Neutrophil (primary cell): ENCODE measurements around the gene LAMA5.

Source experiments
- H3K27ac ChIP-seq: fragments of 200-600 bp; sonication (generic); 2 replicates; pipeline ENCODE4 v1.5.1; 2016; ENCODE audit warnings: mild to moderate bottlenecking, moderate library complexity
- H3K27me3 ChIP-seq: fragments of 200-600 bp; sonication (generic); 2 replicates; pipeline ENCODE4 v1.6.0; 2016; ENCODE audit warnings: mild to moderate bottlenecking
- H3K36me3 ChIP-seq: fragments of 200-600 bp; sonication (generic); 2 replicates; pipeline ENCODE4 v1.5.1; 2017
- H3K4me1 ChIP-seq, 2 experiments: fragments of 200-600 bp in 1 of 2; sonication (generic) in 1 of 2; 1 replicate in 1 of 2; 2 replicates in 1 of 2; pipeline versions ENCODE4 v1.5.1 to v1.6.1; 2013 to 2016; ENCODE audit warnings: low read depth in 1 of 2, low read length in 1 of 2, mild to moderate bottlenecking in 1 of 2, moderate library complexity in 1 of 2; ENCODE audit not compliant: control insufficient read depth in 1 of 2, insufficient read depth in 1 of 2
- H3K4me3 ChIP-seq, 2 experiments: fragments of 200-600 bp in 1 of 2; sonication (generic) in 1 of 2; 1 replicate in 1 of 2; 2 replicates in 1 of 2; pipeline ENCODE4 v1.5.1; 2013 to 2016; ENCODE audit warnings: low read depth in 1 of 2, low read length in 1 of 2, mild to moderate bottlenecking in 1 of 2, moderate library complexity in 1 of 2
- H3K9me3 ChIP-seq: fragments of 200-600 bp; sonication (generic); 2 replicates; pipeline ENCODE4 v1.5.1; 2016
- CTCF ChIP-seq: fragments of 200-600 bp; sonication (generic); IDR thresholded peaks from 2 replicates; pipeline ENCODE4 v1.5.1; 2016; ENCODE audit warnings: antibody characterized with exemption

The LAMA5 gene

DNA sequence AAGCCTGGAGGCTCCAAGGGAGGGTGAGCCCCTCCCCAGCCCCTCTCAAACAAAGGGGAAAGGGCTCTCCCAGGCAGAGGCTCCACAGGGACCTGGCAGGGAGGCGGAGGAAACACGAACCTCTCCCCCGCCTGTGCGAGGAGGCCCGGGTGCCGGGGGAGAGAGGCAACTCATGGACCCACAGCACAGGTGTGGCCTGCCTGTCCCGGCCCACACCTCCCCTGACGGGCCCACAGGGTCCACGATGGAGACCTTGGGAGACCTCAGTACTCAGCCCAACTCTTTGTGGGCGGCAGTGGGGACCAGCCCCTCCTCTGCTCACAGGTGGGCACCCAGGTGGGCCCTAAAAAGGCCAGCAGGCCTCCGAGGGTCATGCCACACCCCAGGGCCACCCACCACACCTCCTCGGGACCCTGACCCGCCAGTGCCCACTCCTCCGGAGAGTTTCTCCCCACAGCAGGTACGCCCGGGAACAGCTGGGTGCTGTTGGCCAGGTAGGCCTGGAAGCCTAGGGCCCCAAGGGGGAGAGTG is 12.2 kb downstream of the LAMA5 start:
- no peaks in the 10 kb centered on the region for H3K4me1 ChIP-seq
- no peaks in the 10 kb centered on the region for H3K9me3 ChIP-seq
- no peaks in the 10 kb centered on the region for H3K36me3 ChIP-seq
- no peak overlapping the region for H3K27ac ChIP-seq
- H3K27me3 ChIP-seq = peaks cover 34% of the 10 kb centered on the region
- no peak overlapping the region for H3K4me3 ChIP-seq
- no peak for TF ChIP-seq CTCF

- Histone ChIP-seq H3K27me3 (peaks cover 34% of the 10 kb centered on the region), H3K4me3 (no peak overlapping the region)
Measured at GRCh38 chr20:62354031-62354808, 12.9 kb downstream of the LAMA5 start.

GRCh38 chr20:62353289-62354030 is 13.7 kb downstream of the LAMA5 start:
- Histone ChIP-seq H3K36me3 (no peaks in the 10 kb centered on the region), H3K9me3 (no peaks in the 10 kb centered on the region), H3K27ac (no peak overlapping the region), H3K4me1 (no peaks in the 10 kb centered on the region), H3K27me3 (peaks cover 32% of the 10 kb centered on the region), H3K4me3 (no peak overlapping the region)
- TF ChIP-seq CTCF = no peak

More at GRCh38 chr20:62354031-62354808, 12.9 kb downstream of the LAMA5 start:
- H3K36me3 ChIP-seq = no peaks in the 10 kb centered on the region
- TF ChIP-seq CTCF = no peak
- no peak overlapping the region for H3K27ac ChIP-seq
- no peaks in the 10 kb centered on the region for H3K4me1 ChIP-seq
- H3K9me3 ChIP-seq = no peaks in the 10 kb centered on the region

- TF ChIP-seq CTCF = no peak
- Histone ChIP-seq H3K36me3 (no peaks in the 10 kb centered on the region), H3K27ac (no peak overlapping the region), H3K27me3 (peaks cover 23% of the 10 kb centered on the region), H3K4me3 (no peak overlapping the region), H3K4me1 (no peaks in the 10 kb centered on the region), H3K9me3 (no peaks in the 10 kb centered on the region)
Measured at GRCh38 chr20:62352402-62353288, 14.5 kb downstream of the LAMA5 start.
